B cell (primary cell): Measurements from ENCODE around the gene LAMTOR3. TPM values are rescaled to one million over a fixed set of nuclear protein-coding genes. Genes with fewer than 3 reads are reported as not detected.

Experiments used
- ATAC-seq: fragments of 200-7000 bp; cut with Tn5 transposase; one replicate; pipeline ENCODE4 v1.10.0; 2021; ENCODE audit warnings: low read depth, mild to moderate bottlenecking, moderate number of reproducible peaks, moderate library complexity
- CTCF ChIA-PET: fragments of 350-600 bp; sonication (Branson Sonifier 250); formaldehyde crosslinking; loops from one replicate; lab custom pipeline; 2021; ENCODE audit warnings: antibody characterized with exemption, inconsistent platforms; lab: Charles Lee
- POLR2A ChIA-PET: fragments of 350-600 bp; sonication (Branson Sonifier 250); formaldehyde crosslinking; loops from one replicate; lab custom pipeline; 2021; ENCODE audit warnings: antibody characterized with exemption; lab: Charles Lee
- DNase-seq: peaks from one replicate; pipeline ENCODE4 v3.0.0; 2013
- H2AFZ ChIP-seq: 2 replicates; pipeline ENCODE4 v1.6.1; 2012; ENCODE audit warnings: mild to moderate bottlenecking, low read depth, low read length; ENCODE audit not compliant: insufficient read depth, poor library complexity, severe bottlenecking
- H3K27ac ChIP-seq, 2 donors: 1 replicate in 1 of 2; 2 replicates in 1 of 2; pipeline ENCODE4 v1.5.1; 2012 to 2013; ENCODE audit warnings: low read length in 2 of 2, mild to moderate bottlenecking in 2 of 2, moderate library complexity in 1 of 2
- H3K27me3 ChIP-seq, 4 experiments: fragments of 200-600 bp in 1 of 4; sonication (generic) in 1 of 4; replicated peaks in 1 of 4; 1 replicate in 2 of 4; 2 replicates in 2 of 4; pipeline versions ENCODE4 v1.6.1 to v1.7.0; 2013 to 2016; ENCODE audit warnings: low read length in 3 of 4, mild to moderate bottlenecking in 2 of 4, mixed read lengths in 1 of 4, moderate library complexity in 1 of 4; ENCODE audit not compliant: insufficient read depth in 4 of 4, control insufficient read depth in 3 of 4; ENCODE audit errors: control extremely low read depth in 1 of 4
- H3K36me3 ChIP-seq, 2 experiments: replicated peaks in 1 of 2; 1 replicate in 1 of 2; 2 replicates in 1 of 2; pipeline versions ENCODE4 v1.6.1 to v1.7.1; 2013; ENCODE audit warnings: low read length in 1 of 2; ENCODE audit not compliant: insufficient read depth in 2 of 2, control insufficient read depth in 1 of 2; ENCODE audit errors: control extremely low read depth in 1 of 2, extremely low read depth in 1 of 2
- H3K4me1 ChIP-seq, 2 donors: fragments of 200-600 bp in 1 of 2; sonication (generic) in 1 of 2; 1 replicate in 1 of 2; 2 replicates in 1 of 2; pipeline versions ENCODE4 v1.5.1 to v1.6.1; 2013 to 2017; ENCODE audit warnings: low read length in 2 of 2; ENCODE audit not compliant: control insufficient read depth in 2 of 2, insufficient read depth in 2 of 2
- H3K4me2 ChIP-seq: replicated peaks from 2 replicates; pipeline ENCODE3; 2012; ENCODE audit warnings: mild to moderate bottlenecking, low read depth, low read length; ENCODE audit not compliant: poor library complexity, severe bottlenecking
- H3K4me3 ChIP-seq, 5 experiments: fragments of 200-600 bp in 1 of 5; sonication (generic) in 1 of 5; 1 replicate in 3 of 5; 2 replicates in 2 of 5; pipeline versions ENCODE4 v1.5.1 to v1.7.0; 2011 to 2016; ENCODE audit warnings: low read length in 4 of 5, mild to moderate bottlenecking in 4 of 5, low read depth in 2 of 5, control low read depth in 1 of 5, moderate library complexity in 1 of 5; ENCODE audit not compliant: insufficient read depth in 1 of 5; ENCODE audit errors: control extremely low read depth in 1 of 5, extremely low read depth in 1 of 5
- H3K79me2 ChIP-seq: fragments of 200-600 bp; sonication (generic); one replicate; pipeline ENCODE4 v1.6.0; 2016; ENCODE audit warnings: low read length; ENCODE audit not compliant: control insufficient read depth, insufficient read depth
- H3K9ac ChIP-seq: fragments of 200-600 bp; sonication (generic); 2 replicates; pipeline ENCODE4 v1.6.1; 2017; ENCODE audit warnings: mild to moderate bottlenecking, low read length, moderate library complexity
- H3K9me3 ChIP-seq, 3 donors: one replicate each; pipeline versions ENCODE4 v1.6.1 to v1.7.1; 2013; ENCODE audit warnings: low read length in 2 of 3; ENCODE audit not compliant: control insufficient read depth in 2 of 3, insufficient read depth in 1 of 3; ENCODE audit errors: control extremely low read depth in 1 of 3
- H4K20me1 ChIP-seq: 2 replicates; pipeline ENCODE4 v1.6.0; 2012; ENCODE audit warnings: mild to moderate bottlenecking, low read length; ENCODE audit not compliant: insufficient read depth, control insufficient read depth, poor library complexity, severe bottlenecking
- H3K27ac Mint-ChIP-seq: one replicate; pipeline ENCODE4 v1.8.0; 2021; ENCODE audit warnings: mixed read lengths
- H3K27me3 Mint-ChIP-seq: one replicate; pipeline ENCODE4 v1.8.0; 2021; ENCODE audit warnings: mixed read lengths
- H3K4me1 Mint-ChIP-seq: one replicate; pipeline ENCODE4 v1.8.0; 2021; ENCODE audit warnings: mixed read lengths
- H3K4me3 Mint-ChIP-seq: one replicate; pipeline ENCODE4 v1.8.0; 2021; ENCODE audit warnings: mixed read lengths
- H3K9me3 Mint-ChIP-seq: one replicate; pipeline ENCODE4 v1.8.0; 2022; ENCODE audit warnings: mixed read lengths; ENCODE audit not compliant: insufficient read depth
- EZH2 ChIP-seq: IDR thresholded peaks from 2 replicates; pipeline ENCODE4 v1.6.1; 2012; ENCODE audit warnings: borderline replicate concordance, low read depth, mild to moderate bottlenecking, moderate library complexity, low read length; ENCODE audit not compliant: insufficient read depth, poor library complexity, severe bottlenecking
- WGBS: methylation state at CpG from one replicate; pipeline ENCODE4 v1.1.5; 2013; ENCODE audit warnings: missing lambda C conversion rate; ENCODE audit not compliant: insufficient coverage; 5-methylcytosine and 5-hydroxymethylcytosine counted together
- intact Hi-C: fragments of 100-400 bp; cut with micrococcal nuclease; formaldehyde crosslinking; loops from one replicate; pipeline ENCODE4 v1.10.0; 2022
- polyA plus RNA-seq: library from polyadenylated mRNA; depleted of rRNA; stranded (reverse); fragments of >200 nt; gene quantifications from 2 replicates; pipeline ENCODE4 v1.2.3, GENCODE V29; 2012
- total RNA-seq, 2 donors: library from RNA; stranded (reverse); fragments of 120-200 nt in 1 of 2; gene quantifications; 1 replicate in 1 of 2; 2 replicates in 1 of 2; pipeline versions ENCODE4 v1.2.3 to v1.2.4, GENCODE V29; 2013 to 2022
- TF ChIP-seq, protein P1 (sequence below): fragments of 200-600 bp; IDR thresholded peaks from one replicate; pipeline ENCODE4 v1.8.0; 2022; ENCODE audit warnings: antibody characterized with exemption, mild to moderate bottlenecking

LAMTOR3 gene
- total and polyA plus RNA-seq, 2 donors (not counting 1 experiment from before 2014, with no cell fraction given) = 8.0 to 18.0 TPM

DNA sequence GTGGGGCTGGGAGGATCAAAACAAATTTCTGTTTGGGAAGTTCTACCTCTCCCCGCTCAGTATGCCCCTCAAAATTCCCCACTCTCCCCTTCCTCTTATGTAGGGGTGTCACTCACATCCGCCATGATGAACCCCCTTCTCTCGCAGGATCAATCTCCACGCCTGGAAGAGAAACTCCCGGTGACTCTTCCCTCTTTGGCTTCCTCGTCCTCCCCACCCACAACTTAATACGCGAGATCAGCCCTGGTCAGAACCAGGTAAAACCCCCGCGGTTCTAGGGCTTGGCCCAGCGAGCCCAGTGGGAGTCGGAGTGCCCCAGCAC is 427 bp downstream of the LAMTOR3 start:
- TF ChIP-seq, protein P1, sequence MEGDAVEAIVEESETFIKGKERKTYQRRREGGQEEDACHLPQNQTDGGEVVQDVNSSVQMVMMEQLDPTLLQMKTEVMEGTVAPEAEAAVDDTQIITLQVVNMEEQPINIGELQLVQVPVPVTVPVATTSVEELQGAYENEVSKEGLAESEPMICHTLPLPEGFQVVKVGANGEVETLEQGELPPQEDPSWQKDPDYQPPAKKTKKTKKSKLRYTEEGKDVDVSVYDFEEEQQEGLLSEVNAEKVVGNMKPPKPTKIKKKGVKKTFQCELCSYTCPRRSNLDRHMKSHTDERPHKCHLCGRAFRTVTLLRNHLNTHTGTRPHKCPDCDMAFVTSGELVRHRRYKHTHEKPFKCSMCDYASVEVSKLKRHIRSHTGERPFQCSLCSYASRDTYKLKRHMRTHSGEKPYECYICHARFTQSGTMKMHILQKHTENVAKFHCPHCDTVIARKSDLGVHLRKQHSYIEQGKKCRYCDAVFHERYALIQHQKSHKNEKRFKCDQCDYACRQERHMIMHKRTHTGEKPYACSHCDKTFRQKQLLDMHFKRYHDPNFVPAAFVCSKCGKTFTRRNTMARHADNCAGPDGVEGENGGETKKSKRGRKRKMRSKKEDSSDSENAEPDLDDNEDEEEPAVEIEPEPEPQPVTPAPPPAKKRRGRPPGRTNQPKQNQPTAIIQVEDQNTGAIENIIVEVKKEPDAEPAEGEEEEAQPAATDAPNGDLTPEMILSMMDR = no peak
- peak overlapping the region; percentile 95 for H3K27ac Mint-ChIP-seq
- Histone ChIP-seq H3K27ac (peak overlapping the region; percentile 74 to 97), H3K9me3 (no peaks in the 10 kb centered on the region), H3K4me1 (peaks cover 14 to 18% of the 10 kb centered on the region in 2 donors), H3K36me3 (peaks cover 4 to 6% of the 10 kb centered on the region in 2 experiments), H3K79me2 (peaks cover 37% of the 10 kb centered on the region), H2AFZ (peak overlapping the region; percentile 85), H4K20me1 (no peaks in the 10 kb centered on the region), H3K27me3 (no peaks in the 10 kb centered on the region), H3K4me3 (peak overlapping the region; percentile 32 to 94 (median 79)), H3K4me2 (peak overlapping the region; percentile 95), H3K9ac (peak overlapping the region; percentile 89)
- H3K27me3 Mint-ChIP-seq = no peaks in the 10 kb centered on the region
- DNase-seq = no peak
- intact Hi-C loops = loop anchor here (1.0 to 5.0 kb wide), 5 partner anchors 36 to 899 kb away; partner anchors contain the start of genes DAPP1 and METAP1
- POLR2A ChIA-PET = interaction anchor here (0.9 to 1.7 kb wide), 7 partner anchors 53 to 330 kb away, joined by 3 to 15 read pairs (median 5); partner anchors contain the start of genes DAPP1, DNAJB14, H2AZ1 and TRMT10A
- 4% methylated on average over 12 of the region's 12 CpGs for WGBS
- CTCF ChIA-PET = interaction anchor here (1.0 to 2.2 kb wide), 7 partner anchors 9 to 898 kb away, joined by 3 to 24 read pairs (median 8); partner anchors contain the start of genes DNAJB14, METAP1 and TRMT10A
- no peaks in the 10 kb centered on the region for H3K9me3 Mint-ChIP-seq
- H3K4me1 Mint-ChIP-seq = peaks cover 34% of the 10 kb centered on the region
- H3K4me3 Mint-ChIP-seq = peak overlapping the region; percentile 98
- ATAC-seq = no peak

DNA sequence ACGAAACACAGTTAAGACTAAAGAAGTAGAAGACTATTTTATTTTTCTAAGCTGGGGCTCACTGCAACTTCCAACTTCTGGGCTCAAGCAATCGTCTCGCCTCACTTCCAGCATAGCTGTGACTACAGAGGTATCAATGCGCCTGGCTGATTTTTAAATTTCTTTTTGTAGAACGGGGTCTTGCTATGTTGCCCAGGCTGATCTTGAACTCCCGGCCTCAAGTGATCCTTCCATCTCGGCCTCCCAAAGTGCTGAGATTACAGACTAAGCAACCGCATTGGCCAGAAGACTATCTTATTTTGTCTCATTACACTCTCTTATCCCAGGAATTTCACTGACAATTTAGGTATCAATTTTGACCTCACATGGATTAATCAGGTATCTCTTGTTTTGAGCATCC is 1.2 kb downstream of the LAMTOR3 start:
- Mint-ChIP-seq H3K4me1 (peaks cover 34% of the 10 kb centered on the region), H3K4me3 (peak overlapping the region; percentile 98), H3K27me3 (no peaks in the 10 kb centered on the region), H3K27ac (peak overlapping the region; percentile 95), H3K9me3 (no peaks in the 10 kb centered on the region)
- no peak for DNase-seq
- H3K4me3 ChIP-seq = peak overlapping the region in 1 of 5 experiments; percentile 79
- peaks cover 4 to 6% of the 10 kb centered on the region in 2 experiments for H3K36me3 ChIP-seq
- peaks cover 14 to 18% of the 10 kb centered on the region in 2 donors for H3K4me1 ChIP-seq
- no peaks in the 10 kb centered on the region for H4K20me1 ChIP-seq
- no peaks in the 10 kb centered on the region for H3K9me3 ChIP-seq
- ChIA-PET POLR2A (interaction anchor here (1.7 kb wide), 1 partner anchor 54 kb away, joined by 8 read pairs; the partner anchor contains the start of gene DNAJB14), CTCF (no interaction called here)
- intact Hi-C loops = loop anchor here (5.0 kb wide), 1 partner anchor 36 kb away; no protein-coding TSS in a partner anchor
- H3K79me2 ChIP-seq = peaks cover 38% of the 10 kb centered on the region
- TF ChIP-seq EZH2 = no peak
- TF ChIP-seq, protein P1 = no peak
- peak overlapping the region; percentile 95 for H3K4me2 ChIP-seq
- ATAC-seq = no peak
- no peak overlapping the region for H3K9ac ChIP-seq
- H2AFZ ChIP-seq = no peak overlapping the region
- 100% methylated on average over 6 of the region's 8 CpGs for WGBS
- no peaks in the 10 kb centered on the region for H3K27me3 ChIP-seq
- no peak overlapping the region for H3K27ac ChIP-seq
